SH-SY5Y (cell line): ENCODE results near the gene WDR64.

Experiments
- GATA2 ChIP-seq: IDR thresholded peaks from 2 replicates; pipeline ENCODE4 v1.6.1; 2011; ENCODE audit warnings: mild to moderate bottlenecking, low read depth, low read length
- GATA3 ChIP-seq: IDR thresholded peaks from 2 replicates; pipeline ENCODE4 v1.6.1; 2011; ENCODE audit warnings: low read depth, mild to moderate bottlenecking, low read length, moderate library complexity

DNA sequence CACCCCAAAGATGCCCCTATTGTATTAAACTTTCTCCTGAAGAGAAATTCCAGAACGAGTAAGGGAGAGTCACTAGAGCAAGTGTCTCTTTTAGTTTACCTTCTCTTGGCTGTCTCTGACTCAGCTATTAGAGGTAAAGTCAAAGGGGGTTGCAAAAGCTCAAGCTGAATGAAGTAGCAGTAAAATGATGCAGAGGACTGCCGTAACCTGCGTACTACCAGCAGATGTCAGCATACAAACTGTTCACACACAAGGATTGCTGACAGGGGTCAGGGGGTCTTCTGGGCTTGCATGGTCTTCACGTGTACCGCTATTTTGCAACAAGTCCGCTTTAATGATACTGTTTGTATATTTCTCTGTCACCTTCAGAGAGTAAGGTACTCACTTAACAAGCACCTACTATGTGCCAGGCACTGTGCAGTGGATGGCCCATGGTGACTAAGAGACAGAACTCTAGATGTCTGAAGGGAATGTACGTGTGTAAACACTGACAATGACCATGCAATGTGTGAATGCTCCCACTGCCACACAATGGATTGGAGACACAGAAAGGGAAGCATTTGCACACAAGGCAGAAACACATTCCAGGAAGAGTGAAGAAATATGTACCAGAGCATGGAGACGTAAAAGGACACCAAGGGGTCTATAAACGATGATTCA lies 46.8 kb upstream of the WDR64 start:
- TF ChIP-seq GATA2 (no peak), GATA3 (no peak)
